Measurements from ENCODE around the gene MRPL42. TPM values are rescaled to one million over a fixed set of nuclear protein-coding genes. Genes with fewer than 3 reads are reported as not detected.

Gene MRPL42
- total and polyA plus RNA-seq, 2 donors (not counting 1 experiment from before 2014, with no cell fraction given): 31.5 to 45.2 TPM

GRCh38 chr12:93502802-93503623 is 35.7 kb downstream of the MRPL42 start:
- H3K9ac ChIP-seq (ENCODE audit: low read length): no peak overlapping the region
- Mint-ChIP-seq H3K4me1 (peaks cover 5% of the 10 kb centered on the region), H3K27ac (no peak overlapping the region), H3K27me3 (no peaks in the 10 kb centered on the region), H3K4me3 (no peak overlapping the region), H3K9me3 (ENCODE audit: insufficient read depth) (no peaks in the 10 kb centered on the region)
- no peak overlapping the region for H3K4me3 ChIP-seq (ENCODE audit: control extremely low read depth in 1 of 5, extremely low read depth in 1 of 5, insufficient read depth in 1 of 5, low read depth in 2 of 5, low read length in 4 of 5)
- intact Hi-C loops (cut with micrococcal nuclease): loop anchor here (2.0 kb wide), 5 partner anchors 66 to 1030 kb away; no protein-coding TSS in a partner anchor
- 96% methylated on average over 3 of the region's 11 CpGs for WGBS (ENCODE audit: insufficient coverage)
- no peak overlapping the region for H3K27ac ChIP-seq (ENCODE audit: low read length in 2 of 2)
- DNase-seq (peak; percentile 67), ATAC-seq (ENCODE audit: low read depth) (no peak)
- POLR2A ChIA-PET: interaction anchor here (0.8 kb wide), 1 partner anchor 599 kb away, joined by 7 read pairs; no protein-coding TSS in a partner anchor
- no peak overlapping the region for H2AFZ ChIP-seq (ENCODE audit: insufficient read depth, low read depth, low read length, poor library complexity, severe bottlenecking)
- H3K9me3 ChIP-seq (ENCODE audit: control extremely low read depth in 1 of 3, control insufficient read depth in 2 of 3, insufficient read depth in 1 of 3, low read length in 2 of 3): no peaks in the 10 kb centered on the region
- no peaks in the 10 kb centered on the region for H3K27me3 ChIP-seq (replicated peaks in 1 of 4; ENCODE audit: control extremely low read depth in 1 of 4, control insufficient read depth in 3 of 4, insufficient read depth in 4 of 4, low read length in 3 of 4)
- CTCF ChIA-PET: interaction anchor here (0.6 to 7.8 kb wide), 64 partner anchors 8 to 1633 kb away, joined by 3 to 438 read pairs (median 4); partner anchors contain the start of gene SOCS2
- TF ChIP-seq EZH2 (IDR thresholded peaks at IDR 0.05; ENCODE audit: borderline replicate concordance, insufficient read depth, low read depth, low read length, poor library complexity, severe bottlenecking): no peak
- peak; percentile 92 for TF ChIP-seq CTCF (IDR thresholded peaks at IDR 0.05)
- H3K4me2 ChIP-seq (replicated peaks; ENCODE audit: low read depth, low read length, poor library complexity, severe bottlenecking): no peak overlapping the region
- H4K20me1 ChIP-seq (ENCODE audit: control insufficient read depth, insufficient read depth, low read length, poor library complexity, severe bottlenecking): no peaks in the 10 kb centered on the region
- H3K4me1 ChIP-seq (ENCODE audit: control insufficient read depth in 2 of 2, insufficient read depth in 2 of 2, low read length in 2 of 2): no peaks in the 10 kb centered on the region
- no peaks in the 10 kb centered on the region for H3K79me2 ChIP-seq (ENCODE audit: control insufficient read depth, insufficient read depth, low read length)
- H3K36me3 ChIP-seq (replicated peaks in 1 of 2; ENCODE audit: control extremely low read depth in 1 of 2, control insufficient read depth in 1 of 2, extremely low read depth in 1 of 2, insufficient read depth in 2 of 2, low read length in 1 of 2): peaks cover 2% of the 10 kb centered on the region in 2 experiments

- Mint-ChIP-seq H3K4me3 (no peak overlapping the region), H3K27ac (no peak overlapping the region), H3K9me3 (ENCODE audit: insufficient read depth) (no peaks in the 10 kb centered on the region), H3K4me1 (peaks cover 5% of the 10 kb centered on the region), H3K27me3 (no peaks in the 10 kb centered on the region)
- no peaks in the 10 kb centered on the region for H3K79me2 ChIP-seq (ENCODE audit: control insufficient read depth, insufficient read depth, low read length)
- ATAC-seq (ENCODE audit: low read depth) (no peak), DNase-seq (no peak)
- no peaks in the 10 kb centered on the region for H4K20me1 ChIP-seq (ENCODE audit: control insufficient read depth, insufficient read depth, low read length, poor library complexity, severe bottlenecking)
- no peak overlapping the region for H3K27ac ChIP-seq (ENCODE audit: low read length in 2 of 2)
- H3K4me3 ChIP-seq (ENCODE audit: control extremely low read depth in 1 of 5, extremely low read depth in 1 of 5, insufficient read depth in 1 of 5, low read depth in 2 of 5, low read length in 4 of 5): no peak overlapping the region
- no peak overlapping the region for H2AFZ ChIP-seq (ENCODE audit: insufficient read depth, low read depth, low read length, poor library complexity, severe bottlenecking)
- POLR2A ChIA-PET: no interaction called here
- intact Hi-C loops (cut with micrococcal nuclease): no loop called here
- H3K9ac ChIP-seq (ENCODE audit: low read length): no peak overlapping the region
- CTCF ChIA-PET: interaction anchor here (7.8 kb wide), 1 partner anchor 594 kb away, joined by 438 read pairs; no protein-coding TSS in a partner anchor
- no peaks in the 10 kb centered on the region for H3K9me3 ChIP-seq (ENCODE audit: control extremely low read depth in 1 of 3, control insufficient read depth in 2 of 3, insufficient read depth in 1 of 3, low read length in 2 of 3)
- TF ChIP-seq EZH2 (IDR thresholded peaks at IDR 0.05; ENCODE audit: borderline replicate concordance, insufficient read depth, low read depth, low read length, poor library complexity, severe bottlenecking) (no peak), CTCF (IDR thresholded peaks at IDR 0.05) (no peak)
- no peak overlapping the region for H3K4me2 ChIP-seq (replicated peaks; ENCODE audit: low read depth, low read length, poor library complexity, severe bottlenecking)
- peaks cover 0 to 2% of the 10 kb centered on the region in 2 experiments for H3K36me3 ChIP-seq (replicated peaks in 1 of 2; ENCODE audit: control extremely low read depth in 1 of 2, control insufficient read depth in 1 of 2, extremely low read depth in 1 of 2, insufficient read depth in 2 of 2, low read length in 1 of 2)
- H3K27me3 ChIP-seq (replicated peaks in 1 of 4; ENCODE audit: control extremely low read depth in 1 of 4, control insufficient read depth in 3 of 4, insufficient read depth in 4 of 4, low read length in 3 of 4): no peaks in the 10 kb centered on the region
- no peaks in the 10 kb centered on the region for H3K4me1 ChIP-seq (ENCODE audit: control insufficient read depth in 2 of 2, insufficient read depth in 2 of 2, low read length in 2 of 2)
Observed at GRCh38 chr12:93507165-93507564, 39.9 kb downstream of the MRPL42 start.
